Activated T-helper 1 cell treated with anti-CD3 and anti-CD28 coated beads, Interleukin-2, amount 50 U/mL, for 16 hours (primary cell): ENCODE data around the gene MMP19.
"Not testable (repeated sequence)": the region's sequence is repeated elsewhere in the genome, so short reads cannot be mapped to it uniquely, and the experiment has no call there.

ENCODE experiments used
- DNase-seq, 2 donors: peaks; one replicate each; pipeline ENCODE4 v3.0.0-alpha.2; 2020; ENCODE audit warnings: low read depth in 1 of 2, low spot score in 1 of 2

The MMP19 gene

GRCh38 chr12:55842681-55843429 lies at the start of gene MMP19:
TSS of gene MMP19 (minus strand) at chr12:55842936. CDS start at chr12:55842830, 106 bp downstream.
- no peak for DNase-seq

- no peak for DNase-seq
Observed at GRCh38 chr12:55891310-55891709, 48.6 kb upstream of the MMP19 start.

- DNase-seq: no peak
Observed at GRCh38 chr12:55885113-55885512, 42.4 kb upstream of the MMP19 start.

- DNase-seq: no peak
Observed at GRCh38 chr12:55877824-55878223, 35.1 kb upstream of the MMP19 start.

GRCh38 chr12:55875704-55876467 lies 33.1 kb upstream of the MMP19 start:
- no peak for DNase-seq

- no peak for DNase-seq
Observed at GRCh38 chr12:55874443-55874842, 31.7 kb upstream of the MMP19 start.

- DNase-seq: not testable (repeated sequence)
Observed at GRCh38 chr12:55866454-55867004, 23.8 kb upstream of the MMP19 start.

GRCh38 chr12:55865327-55865726 lies 22.6 kb upstream of the MMP19 start:
- no peak for DNase-seq

GRCh38 chr12:55862931-55863330 lies 20.2 kb upstream of the MMP19 start:
- not testable (repeated sequence) for DNase-seq

- DNase-seq: no peak
Observed at GRCh38 chr12:55862286-55862685, 19.6 kb upstream of the MMP19 start.

GRCh38 chr12:55861871-55862270 lies 19.1 kb upstream of the MMP19 start:
- no peak for DNase-seq

- no peak for DNase-seq
Observed at GRCh38 chr12:55861396-55861795, 18.7 kb upstream of the MMP19 start.

- no peak for DNase-seq
Observed at GRCh38 chr12:55852740-55853139, 10.0 kb upstream of the MMP19 start.

GRCh38 chr12:55850893-55851292 lies 8.2 kb upstream of the MMP19 start:
- DNase-seq: no peak

GRCh38 chr12:55850401-55850800 lies 7.7 kb upstream of the MMP19 start:
- DNase-seq: no peak

- DNase-seq: no peak
Observed at GRCh38 chr12:55849616-55850343, 7.0 kb upstream of the MMP19 start.

- no peak for DNase-seq
Observed at GRCh38 chr12:55847603-55848291, 5.0 kb upstream of the MMP19 start.

- no peak for DNase-seq
Observed at GRCh38 chr12:55847033-55847432, 4.3 kb upstream of the MMP19 start.

- no peak for DNase-seq
Observed at GRCh38 chr12:55845785-55846496, 3.2 kb upstream of the MMP19 start.

- DNase-seq: no peak
Observed at GRCh38 chr12:55845361-55845760, 2.6 kb upstream of the MMP19 start.
